ENCODE results near the gene PLEKHN1. TPM values are rescaled to one million over a fixed set of nuclear protein-coding genes. Genes with fewer than 3 reads are reported as not detected.
A peak's percentile ranks its signal among the peaks of the same experiment; 100 is the strongest.

PLEKHN1 gene
- total and polyA plus RNA-seq, 2 experiments from 2014 or later = 0.36 to 0.60 TPM

GRCh38 chr1:936348-937264 lies 29.7 kb upstream of the PLEKHN1 start:
- no peak overlapping the region for H3K4me3 ChIP-seq
- no peaks in the 10 kb centered on the region for H3K36me3 ChIP-seq
- TF ChIP-seq CTCF (IDR thresholded peaks at IDR 0.05; ENCODE audit: low read depth, low read length) = no peak
- DNase-seq (ENCODE audit: low read depth in 1 of 2, low spot score in 1 of 2) = no peak
- no peaks in the 10 kb centered on the region for H3K9me3 ChIP-seq (ENCODE audit: low read depth)
- peaks cover 25% of the 10 kb centered on the region for H3K27me3 ChIP-seq
- H3K27ac ChIP-seq = no peak overlapping the region
- peaks cover 23% of the 10 kb centered on the region for H3K4me1 ChIP-seq (ENCODE audit: low read depth)

- H3K27me3 ChIP-seq = peaks cover 34% of the 10 kb centered on the region
- peaks cover 28% of the 10 kb centered on the region for H3K4me1 ChIP-seq (ENCODE audit: low read depth)
- no peak overlapping the region for H3K27ac ChIP-seq
- H3K9me3 ChIP-seq (ENCODE audit: low read depth) = no peaks in the 10 kb centered on the region
- H3K36me3 ChIP-seq = no peaks in the 10 kb centered on the region
- no peak overlapping the region for H3K4me3 ChIP-seq
- no peak for TF ChIP-seq CTCF (IDR thresholded peaks at IDR 0.05; ENCODE audit: low read depth, low read length)
- DNase-seq (ENCODE audit: low read depth in 1 of 2, low spot score in 1 of 2) = no peak
These were observed 28.8 kb upstream of the PLEKHN1 start for GRCh38 chr1:937521-937920.

GRCh38 chr1:938088-938683 lies 28.1 kb upstream of the PLEKHN1 start:
- DNase-seq (ENCODE audit: low read depth in 1 of 2, low spot score in 1 of 2) = peak; percentile 24 to 71
- H3K36me3 ChIP-seq = no peaks in the 10 kb centered on the region
- H3K27me3 ChIP-seq = peaks cover 30% of the 10 kb centered on the region
- H3K4me3 ChIP-seq = no peak overlapping the region
- peaks cover 28% of the 10 kb centered on the region for H3K4me1 ChIP-seq (ENCODE audit: low read depth)
- H3K9me3 ChIP-seq (ENCODE audit: low read depth) = no peaks in the 10 kb centered on the region
- H3K27ac ChIP-seq = no peak overlapping the region
- TF ChIP-seq CTCF (IDR thresholded peaks at IDR 0.05; ENCODE audit: low read depth, low read length) = peak; percentile 45

- Histone ChIP-seq H3K27me3 (peaks cover 25% of the 10 kb centered on the region), H3K4me1 (ENCODE audit: low read depth) (peaks cover 28% of the 10 kb centered on the region), H3K4me3 (no peak overlapping the region), H3K27ac (no peak overlapping the region), H3K36me3 (no peaks in the 10 kb centered on the region), H3K9me3 (ENCODE audit: low read depth) (no peaks in the 10 kb centered on the region)
- no peak for TF ChIP-seq CTCF (IDR thresholded peaks at IDR 0.05; ENCODE audit: low read depth, low read length)
- DNase-seq (ENCODE audit: low read depth in 1 of 2, low spot score in 1 of 2) = no peak
These were observed 27.4 kb upstream of the PLEKHN1 start for GRCh38 chr1:938711-939489.

- Histone ChIP-seq H3K9me3 (ENCODE audit: low read depth) (no peaks in the 10 kb centered on the region), H3K4me1 (ENCODE audit: low read depth) (peaks cover 28% of the 10 kb centered on the region), H3K27ac (no peak overlapping the region), H3K4me3 (no peak overlapping the region), H3K36me3 (no peaks in the 10 kb centered on the region), H3K27me3 (peaks cover 25% of the 10 kb centered on the region)
- no peak for TF ChIP-seq CTCF (IDR thresholded peaks at IDR 0.05; ENCODE audit: low read depth, low read length)
- DNase-seq (ENCODE audit: low read depth in 1 of 2, low spot score in 1 of 2) = no peak
These were observed 26.7 kb upstream of the PLEKHN1 start for GRCh38 chr1:939511-940106.
